ENCODE data around the gene NME3. TPM values are rescaled to one million over a fixed set of nuclear protein-coding genes. Genes with fewer than 3 reads are reported as not detected.

Gene NME3
- total and polyA plus RNA-seq, 4 experiments from 2014 or later = 64.1 to 88.6 (median 77.3) TPM

DNA sequence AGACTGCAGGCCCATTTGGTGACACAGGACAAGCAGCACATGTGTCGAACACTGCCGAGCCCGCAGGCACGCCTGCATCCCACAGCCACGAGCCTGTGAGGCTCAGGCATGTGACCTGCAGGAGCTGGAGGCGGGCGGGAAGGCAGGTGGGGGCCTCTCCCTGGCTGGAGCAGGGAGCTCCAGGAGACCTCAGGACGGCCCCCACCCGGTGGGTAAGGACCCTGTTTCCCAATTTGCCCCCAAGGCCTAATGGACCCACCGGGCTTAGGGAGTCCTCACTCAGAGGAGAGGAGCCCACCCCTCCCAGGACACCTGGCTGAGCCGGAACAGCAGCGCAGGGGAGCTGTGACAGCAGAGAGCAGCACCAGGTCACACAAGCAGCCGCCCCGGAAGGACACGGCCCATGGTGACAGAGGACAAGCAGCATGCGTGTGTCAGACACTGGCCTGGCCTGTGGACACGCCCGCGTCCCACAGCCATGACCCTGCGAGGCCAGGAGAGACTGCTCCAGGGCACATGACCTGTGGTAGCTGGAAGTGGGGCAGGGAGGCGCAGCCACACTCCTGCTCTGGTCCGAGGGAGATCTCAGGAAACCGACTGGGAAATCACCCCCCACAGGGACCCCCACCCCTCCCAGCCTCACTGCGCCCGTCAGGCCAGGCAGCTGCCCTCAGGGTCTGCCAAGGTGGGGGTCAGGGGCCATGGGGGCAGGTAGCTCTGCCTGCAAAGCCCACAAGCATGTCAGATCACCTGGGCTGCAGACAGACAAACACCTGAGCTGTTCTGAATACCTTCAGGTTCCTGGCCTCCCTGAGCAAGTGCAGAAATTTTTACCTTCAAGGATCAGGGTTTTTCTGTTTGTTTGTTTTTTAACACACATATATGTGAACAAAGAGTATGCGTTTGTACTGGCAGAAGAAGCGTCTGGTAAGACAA, 8.7 kb upstream of the NME3 start:
- peaks cover 0 to 3% (median 0%) of the 10 kb centered on the region in 8 donors for H3K9me3 Mint-ChIP-seq
- peaks cover 22% of the 10 kb centered on the region for H3K36me3 ChIP-seq (ENCODE audit: insufficient read depth, low read length)
- H3K27ac Mint-ChIP-seq = peak overlapping the region in 2 of 7 donors; percentile 23 to 94

DNA sequence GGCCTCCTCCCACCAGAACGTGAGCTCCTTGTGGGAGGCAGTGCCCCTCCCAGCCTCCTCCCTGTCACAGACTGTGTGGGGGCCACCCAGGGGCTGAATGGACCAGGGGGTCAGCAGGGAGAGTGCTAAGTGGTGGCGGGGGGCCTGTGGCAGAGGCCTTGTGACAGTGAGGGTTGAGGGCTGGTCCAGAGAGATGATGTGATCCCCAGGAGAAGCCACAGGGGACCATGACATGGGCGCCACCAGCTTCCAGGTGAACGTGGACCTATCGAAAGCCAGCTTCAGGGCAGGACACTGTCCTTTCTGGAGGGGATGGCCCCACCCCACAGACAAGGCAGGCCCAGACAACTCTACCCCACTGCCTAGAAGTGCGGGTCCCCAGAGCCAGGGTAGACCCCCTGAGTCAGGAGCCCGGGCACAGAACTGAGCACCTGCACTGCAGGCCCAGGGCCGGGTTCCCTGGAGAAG, 7.9 kb upstream of the NME3 start:
- H3K4me3 Mint-ChIP-seq = no peak overlapping the region
- H3K36me3 ChIP-seq (ENCODE audit: insufficient read depth, low read length) = peaks cover 22% of the 10 kb centered on the region
- peak in 1 of 5 donors; percentile 32 for DNase-seq
- no peak overlapping the region for H3K27ac ChIP-seq (ENCODE audit: low read depth, low read length)
- H3K27me3 ChIP-seq (ENCODE audit: insufficient read depth, low read length) = no peaks in the 10 kb centered on the region
- H3K27ac Mint-ChIP-seq = peak overlapping the region in 2 of 7 donors; percentile 68 to 84
- H3K27me3 Mint-ChIP-seq = no peaks in the 10 kb centered on the region
- H3K36me3 Mint-ChIP-seq = peaks cover 0 to 21% of the 10 kb centered on the region in 2 donors
- intact Hi-C loops (cut with micrococcal nuclease) = no loop called here
- peaks cover 12 to 43% (median 25%) of the 10 kb centered on the region in 4 donors for H3K4me1 Mint-ChIP-seq
- peaks cover 37% of the 10 kb centered on the region for H3K4me1 ChIP-seq (ENCODE audit: insufficient read depth, low read length)
- no peaks in the 10 kb centered on the region for H3K9me3 ChIP-seq (ENCODE audit: control insufficient read depth in 1 of 2, low read length in 2 of 2)
- POLR2A ChIA-PET (ENCODE audit: partially characterized antibody) = interaction anchor here (1.1 to 6.7 kb wide), 2 partner anchors 9 to 1032 kb away, joined by 3 to 185 read pairs; partner anchors contain the start of genes EME2, MRPS34 and NME3
- H3K9me3 Mint-ChIP-seq = peaks cover 0 to 3% (median 0%) of the 10 kb centered on the region in 8 donors
- CTCF ChIA-PET (ENCODE audit: partially characterized antibody) = no interaction called here
- H3K4me3 ChIP-seq (ENCODE audit: low read length in 2 of 2) = no peak overlapping the region

More for the DNA sequence above, 8.7 kb upstream of the NME3 start:
- Mint-ChIP-seq H3K36me3 (peaks cover 0 to 22% of the 10 kb centered on the region in 2 donors), H3K4me1 (peaks cover 13 to 40% (median 26%) of the 10 kb centered on the region in 4 donors), H3K4me3 (peak overlapping the region in 5 of 8 donors; percentile 33 to 63 (median 47)), H3K27me3 (no peaks in the 10 kb centered on the region)
- intact Hi-C loops (cut with micrococcal nuclease) = no loop called here
- Histone ChIP-seq H3K4me1 (ENCODE audit: insufficient read depth, low read length) (peaks cover 34% of the 10 kb centered on the region), H3K27me3 (ENCODE audit: insufficient read depth, low read length) (no peaks in the 10 kb centered on the region), H3K4me3 (ENCODE audit: low read length in 2 of 2) (no peak overlapping the region), H3K27ac (ENCODE audit: low read depth, low read length) (no peak overlapping the region), H3K9me3 (ENCODE audit: control insufficient read depth in 1 of 2, low read length in 2 of 2) (no peaks in the 10 kb centered on the region)
- POLR2A ChIA-PET (ENCODE audit: partially characterized antibody) = interaction anchor here (0.7 to 6.7 kb wide), 4 partner anchors 10 to 1032 kb away, joined by 3 to 185 read pairs (median 30); partner anchors contain the start of genes EME2, MAPK8IP3, MRPS34 and NME3
- peak in 1 of 5 donors; percentile 21 for DNase-seq
- CTCF ChIA-PET (ENCODE audit: partially characterized antibody) = no interaction called here

DNA sequence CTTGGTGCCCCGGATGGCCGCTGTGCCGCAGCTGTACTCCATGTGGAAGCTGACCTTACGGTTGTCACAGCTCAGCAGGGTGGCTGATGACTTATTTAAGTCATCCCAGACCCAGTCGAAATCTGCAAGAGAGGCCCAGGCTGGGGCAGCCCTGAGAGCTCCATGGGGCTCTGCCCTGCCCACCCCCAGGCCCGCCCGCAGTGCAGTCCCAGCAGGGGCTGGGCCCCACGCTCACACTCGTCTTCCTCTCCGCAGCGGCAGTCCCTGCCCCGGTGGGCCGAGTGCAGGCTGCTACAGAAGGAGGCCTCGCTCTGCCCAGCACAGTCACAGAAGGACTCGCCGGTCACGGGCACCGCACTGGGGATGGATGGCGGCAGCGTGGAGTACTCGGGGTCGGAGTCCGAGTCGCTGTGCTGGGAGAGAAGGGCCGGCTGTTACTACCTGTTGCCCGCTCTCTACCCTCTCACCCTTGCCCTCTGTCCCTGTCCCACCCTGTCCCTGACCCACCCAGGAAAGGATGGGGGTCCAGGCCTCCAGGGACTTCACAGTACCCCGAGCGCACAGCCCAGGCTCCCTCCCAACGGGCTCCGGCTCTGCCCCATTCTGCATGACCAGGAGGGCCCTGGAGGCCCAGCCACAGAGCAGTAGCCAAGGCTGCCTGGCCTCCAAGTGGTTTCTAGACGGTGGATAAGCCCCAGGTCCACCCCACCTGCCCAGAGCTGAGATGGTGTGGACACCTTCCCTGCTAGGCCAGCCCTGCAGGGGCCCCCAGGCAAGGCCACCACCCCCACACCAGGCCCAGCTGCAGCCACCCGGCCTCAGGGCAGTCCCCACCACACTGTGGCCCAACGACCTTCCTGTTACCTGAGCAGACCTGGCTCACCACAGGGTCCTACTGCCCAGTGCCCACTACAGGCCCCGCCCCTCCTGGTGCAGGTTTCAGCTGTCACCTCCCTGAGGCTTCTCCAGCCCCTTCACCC, 7.1 kb upstream of the NME3 start:
- Mint-ChIP-seq H3K27ac (peak overlapping the region in 2 of 7 donors; percentile 68 to 84), H3K4me3 (no peak overlapping the region), H3K36me3 (peaks cover 0 to 21% of the 10 kb centered on the region in 2 donors), H3K27me3 (no peaks in the 10 kb centered on the region), H3K4me1 (peaks cover 15 to 40% (median 22%) of the 10 kb centered on the region in 4 donors), H3K9me3 (peaks cover 0 to 3% (median 0%) of the 10 kb centered on the region in 8 donors)
- ChIA-PET CTCF (ENCODE audit: partially characterized antibody) (interaction anchor here (0.6 kb wide), 1 partner anchor 249 kb away, joined by 4 read pairs; no protein-coding TSS in a partner anchor), POLR2A (ENCODE audit: partially characterized antibody) (interaction anchor here (0.5 to 6.7 kb wide), 3 partner anchors 9 to 418 kb away, joined by 3 to 185 read pairs (median 3); partner anchors contain the start of genes EME2, MAPK8IP3, MRPS34 and NME3)
- Histone ChIP-seq H3K27ac (ENCODE audit: low read depth, low read length) (no peak overlapping the region), H3K27me3 (ENCODE audit: insufficient read depth, low read length) (no peaks in the 10 kb centered on the region), H3K9me3 (ENCODE audit: control insufficient read depth in 1 of 2, low read length in 2 of 2) (no peaks in the 10 kb centered on the region), H3K4me1 (ENCODE audit: insufficient read depth, low read length) (peaks cover 37% of the 10 kb centered on the region), H3K4me3 (ENCODE audit: low read length in 2 of 2) (no peak overlapping the region), H3K36me3 (ENCODE audit: insufficient read depth, low read length) (peaks cover 22% of the 10 kb centered on the region)
- intact Hi-C loops (cut with micrococcal nuclease) = no loop called here
- peak in 1 of 5 donors; percentile 24 for DNase-seq

DNA sequence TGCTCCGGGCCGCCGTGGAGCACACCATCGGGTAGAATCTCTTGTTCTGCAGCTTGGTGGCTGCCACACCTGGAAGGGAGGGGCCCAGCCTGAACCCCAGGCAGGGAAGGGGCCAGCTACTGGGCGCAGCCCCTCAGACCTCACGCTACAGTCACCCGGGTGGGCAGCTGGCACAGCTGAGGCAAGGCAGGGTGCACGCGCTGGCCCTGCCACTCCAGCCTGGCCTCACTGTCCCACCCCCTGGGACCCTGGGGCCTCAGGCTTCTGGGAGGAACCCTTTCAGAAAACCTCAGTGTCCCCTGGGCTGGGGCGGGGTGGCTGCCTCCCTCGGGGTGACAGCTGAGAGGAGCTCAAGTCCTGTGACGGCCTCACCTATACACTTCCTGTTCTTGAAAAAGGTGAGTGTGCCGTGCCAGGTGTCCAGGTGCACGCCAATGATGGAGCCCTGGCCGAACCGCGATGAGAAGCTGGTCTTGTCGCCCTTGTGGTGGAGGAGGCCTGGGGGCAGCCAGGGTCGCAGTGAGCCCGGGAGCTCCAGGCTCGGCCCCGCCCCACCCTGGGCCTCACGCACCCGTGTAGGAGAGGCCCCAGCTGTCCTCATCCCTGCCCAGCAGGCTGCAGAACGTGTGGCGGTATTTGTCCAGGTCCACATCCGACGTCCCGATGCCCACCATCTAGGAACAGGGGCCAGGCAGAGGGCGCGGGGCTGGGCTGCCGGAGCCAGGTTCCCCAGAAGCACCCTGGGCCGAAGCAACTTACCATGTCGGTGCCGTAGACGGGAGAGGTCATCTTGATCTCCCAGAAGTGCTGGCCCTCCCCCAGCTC, 6.2 kb upstream of the NME3 start:
- CTCF ChIA-PET (ENCODE audit: partially characterized antibody) = interaction anchor here (0.6 kb wide), 1 partner anchor 248 kb away, joined by 4 read pairs; no protein-coding TSS in a partner anchor
- Histone ChIP-seq H3K4me3 (ENCODE audit: low read length in 2 of 2) (no peak overlapping the region), H3K27me3 (ENCODE audit: insufficient read depth, low read length) (no peaks in the 10 kb centered on the region), H3K27ac (ENCODE audit: low read depth, low read length) (no peak overlapping the region), H3K9me3 (ENCODE audit: control insufficient read depth in 1 of 2, low read length in 2 of 2) (no peaks in the 10 kb centered on the region), H3K4me1 (ENCODE audit: insufficient read depth, low read length) (peaks cover 34% of the 10 kb centered on the region), H3K36me3 (ENCODE audit: insufficient read depth, low read length) (peaks cover 22% of the 10 kb centered on the region)
- intact Hi-C loops (cut with micrococcal nuclease) = no loop called here
- DNase-seq = peak in 1 of 5 donors; percentile 22
- peaks cover 0 to 14% of the 10 kb centered on the region in 2 donors for H3K36me3 Mint-ChIP-seq
- POLR2A ChIA-PET (ENCODE audit: partially characterized antibody) = interaction anchor here (1.1 to 6.7 kb wide), 2 partner anchors 8 to 72 kb away, joined by 3 to 185 read pairs; partner anchors contain the start of genes EME2, MAPK8IP3, MRPS34 and NME3
- H3K27ac Mint-ChIP-seq = no peak overlapping the region
- H3K27me3 Mint-ChIP-seq = no peaks in the 10 kb centered on the region
- peaks cover 10 to 36% (median 15%) of the 10 kb centered on the region in 4 donors for H3K4me1 Mint-ChIP-seq
- H3K4me3 Mint-ChIP-seq = no peak overlapping the region
- peaks cover 0 to 1% (median 0%) of the 10 kb centered on the region in 8 donors for H3K9me3 Mint-ChIP-seq

DNA sequence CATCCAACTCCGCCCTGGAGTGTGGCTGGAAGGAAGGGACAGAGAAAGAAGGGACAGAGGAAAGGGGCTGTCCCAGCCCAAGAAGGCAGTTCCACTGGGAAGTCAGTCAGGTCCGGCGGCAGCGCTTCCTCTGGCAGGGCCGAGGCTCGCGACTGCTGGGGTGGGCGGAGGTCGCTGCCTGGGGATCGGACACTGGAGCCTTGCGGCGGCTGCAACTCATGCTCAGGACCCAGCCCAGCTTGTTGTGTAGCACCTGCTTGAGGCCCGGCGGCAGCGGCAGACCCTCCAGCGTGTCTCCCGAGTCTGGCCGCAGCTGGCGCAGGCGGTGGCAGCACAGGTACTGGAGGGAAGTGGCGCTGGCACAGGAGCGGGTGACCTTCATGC, 5.6 kb upstream of the NME3 start:
- CTCF ChIA-PET (ENCODE audit: partially characterized antibody) = no interaction called here
- DNase-seq = no peak
- Histone ChIP-seq H3K9me3 (ENCODE audit: control insufficient read depth in 1 of 2, low read length in 2 of 2) (no peaks in the 10 kb centered on the region), H3K4me1 (ENCODE audit: insufficient read depth, low read length) (peaks cover 38% of the 10 kb centered on the region), H3K4me3 (ENCODE audit: low read length in 2 of 2) (no peak overlapping the region), H3K27ac (ENCODE audit: low read depth, low read length) (no peak overlapping the region), H3K36me3 (ENCODE audit: insufficient read depth, low read length) (peaks cover 22% of the 10 kb centered on the region), H3K27me3 (ENCODE audit: insufficient read depth, low read length) (no peaks in the 10 kb centered on the region)
- no peaks in the 10 kb centered on the region for H3K27me3 Mint-ChIP-seq
- H3K27ac Mint-ChIP-seq = peak overlapping the region in 1 of 7 donors; percentile 70
- H3K4me3 Mint-ChIP-seq = peak overlapping the region in 1 of 8 donors; percentile 4
- intact Hi-C loops (cut with micrococcal nuclease) = no loop called here
- POLR2A ChIA-PET (ENCODE audit: partially characterized antibody) = interaction anchor here (1.1 to 6.7 kb wide), 2 partner anchors 7 to 71 kb away, joined by 3 to 185 read pairs; partner anchors contain the start of genes EME2, MAPK8IP3, MRPS34 and NME3
- H3K4me1 Mint-ChIP-seq = peaks cover 13 to 40% (median 17%) of the 10 kb centered on the region in 4 donors
- H3K9me3 Mint-ChIP-seq = no peaks in the 10 kb centered on the region
- H3K36me3 Mint-ChIP-seq = peaks cover 0 to 18% of the 10 kb centered on the region in 2 donors

DNA sequence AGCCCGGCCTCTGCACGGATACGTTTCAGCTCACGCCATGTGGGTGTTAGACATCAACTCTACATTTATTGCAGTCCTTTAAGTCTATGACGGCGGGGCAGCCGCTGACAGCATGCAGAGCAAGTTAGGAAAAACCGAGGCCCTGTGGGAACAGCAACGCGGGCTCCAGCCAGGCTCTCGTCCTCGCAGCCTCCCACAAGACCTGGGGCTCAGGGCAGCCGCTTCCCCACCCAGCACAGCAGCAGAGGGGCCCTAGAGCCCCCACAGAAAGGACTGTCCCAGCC, 5.3 kb upstream of the NME3 start:
- no peaks in the 10 kb centered on the region for H3K9me3 Mint-ChIP-seq
- CTCF ChIA-PET (ENCODE audit: partially characterized antibody) = no interaction called here

More for the DNA sequence above, 5.3 kb upstream of the NME3 start:
- Mint-ChIP-seq H3K4me1 (peaks cover 14 to 40% (median 18%) of the 10 kb centered on the region in 4 donors), H3K4me3 (peak overlapping the region in 2 of 8 donors; percentile 4 to 21), H3K27me3 (no peaks in the 10 kb centered on the region), H3K27ac (peak overlapping the region in 1 of 7 donors; percentile 70), H3K36me3 (peaks cover 0 to 18% of the 10 kb centered on the region in 2 donors)
- Histone ChIP-seq H3K27ac (ENCODE audit: low read depth, low read length) (no peak overlapping the region), H3K4me1 (ENCODE audit: insufficient read depth, low read length) (peaks cover 40% of the 10 kb centered on the region), H3K27me3 (ENCODE audit: insufficient read depth, low read length) (no peaks in the 10 kb centered on the region), H3K9me3 (ENCODE audit: control insufficient read depth in 1 of 2, low read length in 2 of 2) (no peaks in the 10 kb centered on the region), H3K4me3 (ENCODE audit: low read length in 2 of 2) (no peak overlapping the region), H3K36me3 (ENCODE audit: insufficient read depth, low read length) (peaks cover 22% of the 10 kb centered on the region)
- POLR2A ChIA-PET (ENCODE audit: partially characterized antibody) = no interaction called here
- intact Hi-C loops (cut with micrococcal nuclease) = no loop called here
- DNase-seq = no peak
